ENCODE results near the gene PHLDA2. TPM values are rescaled to one million over a fixed set of nuclear protein-coding genes. Genes with fewer than 3 reads are reported as not detected.
A peak's percentile ranks its signal among the peaks of the same experiment; 100 is the strongest.

The PHLDA2 gene
- total RNA-seq, 1 experiment from 2014 or later, result 309 TPM

DNA sequence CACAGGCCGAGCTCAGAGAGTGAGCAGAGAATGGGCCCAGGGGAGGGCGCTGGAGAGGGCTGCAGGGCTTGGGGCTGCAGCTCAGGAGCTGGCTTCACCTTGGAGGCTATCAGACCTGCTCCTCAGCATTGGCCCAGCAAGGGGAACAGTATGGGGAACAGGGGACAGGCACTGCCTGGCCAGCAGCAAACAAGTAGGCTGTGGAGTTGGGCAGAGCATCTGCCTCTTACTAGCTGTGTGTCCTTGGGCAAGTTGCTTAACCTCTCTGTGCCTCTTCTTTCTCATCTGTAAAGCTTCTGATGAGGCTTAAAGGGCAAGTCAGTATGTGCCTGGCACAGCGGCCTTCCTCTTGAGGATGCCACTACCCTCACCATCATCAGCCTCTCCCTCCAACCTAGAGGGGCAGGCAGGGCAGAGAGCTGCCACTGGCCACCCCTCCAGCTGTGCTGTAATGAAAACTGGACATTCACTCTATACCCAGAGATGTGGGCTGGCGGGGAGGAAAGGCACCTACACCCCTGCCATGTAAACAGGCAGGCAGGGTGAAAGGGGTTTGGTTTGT is 36.2 kb downstream of the PHLDA2 start:
- no peaks in the 10 kb centered on the region for H3K36me3 ChIP-seq (ENCODE audit: control insufficient read depth in 1 of 2, insufficient read depth in 2 of 2, low read length in 2 of 2)
- no peak overlapping the region for H2AFZ ChIP-seq (ENCODE audit: low read depth, low read length, poor library complexity, severe bottlenecking)
- H3K9ac ChIP-seq (ENCODE audit: low read length), result peak overlapping the region; percentile 72
- H3K4me3 ChIP-seq (replicated peaks in 1 of 2; ENCODE audit: low read depth in 1 of 2, low read length in 2 of 2), result peak overlapping the region; percentile 50 to 72
- DNase-seq (ENCODE audit: low read depth, low spot score) (no peak), ATAC-seq (peak; percentile 29)
- BruUV-seq (replicated peaks), result no TSS peak
- ChIA-PET POLR2A (interaction anchor here (0.9 to 5.0 kb wide), 5 partner anchors 8 to 359 kb away, joined by 4 to 50 read pairs (median 7); partner anchors contain the start of gene PHLDA2), RAD21 (ENCODE audit: low non-redundant PET in 1 of 2, low total read pairs in 2 of 2, uncharacterized antibody in 2 of 2, unreplicated experiment in 2 of 2) (interaction anchor here (0.7 to 6.4 kb wide), 7 partner anchors 19 to 360 kb away, joined by 3 to 85 read pairs (median 6); partner anchors contain the start of gene PHLDA2 (in 2 of the 2)), CTCF (interaction anchor here (1.0 to 13.7 kb wide), 11 partner anchors 10 to 516 kb away, joined by 3 to 337 read pairs (median 5); partner anchors contain the start of genes CD81, PHLDA2 and TSSC4)
- no peaks in the 10 kb centered on the region for H3K9me3 ChIP-seq (ENCODE audit: control insufficient read depth in 1 of 2, insufficient read depth in 1 of 2, low read depth in 1 of 2, low read length in 2 of 2)
- peak in 2 of 3 experiments; percentile 44 to 59; a peak in 3 of 6 replicates for TF ChIP-seq CTCF (IDR thresholded peaks at IDR 0.05 in 2 of 3, conservative IDR thresholded peaks at IDR 0.05 in 1 of 3; ENCODE audit: borderline replicate concordance in 1 of 3, insufficient read depth in 1 of 3, low read depth in 2 of 3, low read length in 2 of 3)
- TF ChIP-seq EZH2phosphoT487 (IDR thresholded peaks at IDR 0.05; ENCODE audit: borderline replicate concordance), result no peak
- H4K20me1 ChIP-seq (ENCODE audit: insufficient read depth), result no peaks in the 10 kb centered on the region
- H3K4me1 ChIP-seq (ENCODE audit: control insufficient read depth in 1 of 2, insufficient read depth in 2 of 2, low read length in 2 of 2), result peaks cover 33 to 60% of the 10 kb centered on the region in 2 experiments
- H3K4me2 ChIP-seq (ENCODE audit: low read length), result peak overlapping the region; percentile 99
- intact Hi-C loops (cut with micrococcal nuclease), result loop anchor here (1.0 to 2.0 kb wide), 2 partner anchors 38 to 361 kb away; no protein-coding TSS in a partner anchor
- no peaks in the 10 kb centered on the region for H3K9me2 ChIP-seq (ENCODE audit: insufficient read depth)
- no peaks in the 10 kb centered on the region for H3K27me3 ChIP-seq (ENCODE audit: insufficient read depth, low read length)
- peak overlapping the region; percentile 75 for H3K27ac ChIP-seq (ENCODE audit: low read depth, low read length)
- H3K79me2 ChIP-seq (ENCODE audit: insufficient read depth, low read length), result no peaks in the 10 kb centered on the region
